Mucosa of descending colon (tissue), 3 donors: Measurements from ENCODE around the gene CHRM2. TPM values are rescaled to one million over a fixed set of nuclear protein-coding genes. Genes with fewer than 3 reads are reported as not detected.

Experiments used
- ATAC-seq: fragments of 200-7000 bp; cut with Tn5 transposase; one replicate; pipeline ENCODE4 v1.9.1; 2020; ENCODE audit warnings: mild to moderate bottlenecking, moderate library complexity
- DNase-seq, 3 donors: peaks; one replicate each; pipeline ENCODE4 v3.0.0-alpha.2; 2020
- H3K36me3 ChIP-seq: fragments of 200-600 bp; one replicate; pipeline ENCODE4 v1.8.0; 2021; ENCODE audit warnings: low read depth, mild to moderate bottlenecking
- H3K4me1 ChIP-seq: fragments of 200-600 bp; one replicate; pipeline ENCODE4 v1.8.0; 2021; ENCODE audit warnings: low read depth, mild to moderate bottlenecking
- H3K4me3 ChIP-seq: fragments of 200-600 bp; one replicate; pipeline ENCODE4 v1.8.0; 2021; ENCODE audit warnings: mild to moderate bottlenecking
- H3K9me3 ChIP-seq: fragments of 200-600 bp; one replicate; pipeline ENCODE4 v1.8.0; 2021; ENCODE audit warnings: mild to moderate bottlenecking
- intact Hi-C, 2 donors: fragments of 100-400 bp; cut with DNase I in 1 of 2; cut with micrococcal nuclease in 1 of 2; formaldehyde crosslinking; loops; one replicate each; pipeline versions ENCODE4 v1.11.0 to v1.11.1; 2022; cut with DNase I, micrococcal nuclease
- total RNA-seq, 3 donors: library from RNA; stranded (reverse); fragmentation: NEBNext Ultra II Directional in 2 of 3; extraction: Animal tissue kit (Norgen Biotek cat#: 25700) in 2 of 3; gene quantifications; one replicate each; pipeline versions ENCODE4 v1.2.1 to v1.2.4, GENCODE V29; 2021 to 2023
- TF ChIP-seq, protein P1 (sequence below): fragments of 200-600 bp; IDR thresholded peaks from one replicate; pipeline ENCODE4 v1.8.0; 2022; ENCODE audit warnings: antibody characterized with exemption, mild to moderate bottlenecking
- donor health status: DM: no; HTN: no; CAD: no; lungs with moderate emphysema.
- donor health status: DM: no; HTN: no; CAD: no.
- donor health status: DM: no; HTN: yes; CAD: no.

CHRM2 gene
- total RNA-seq, 3 donors from 2014 or later, result 1.4 to 84.0 (median 7.4) TPM

GRCh38 chr7:136897676-136898075 lies 29.2 kb downstream of the CHRM2 start:
- Histone ChIP-seq H3K9me3 (no peaks in the 10 kb centered on the region), H3K4me1 (no peaks in the 10 kb centered on the region), H3K36me3 (no peaks in the 10 kb centered on the region), H3K4me3 (no peak overlapping the region)
- ATAC-seq, result no peak
- TF ChIP-seq, protein P1, sequence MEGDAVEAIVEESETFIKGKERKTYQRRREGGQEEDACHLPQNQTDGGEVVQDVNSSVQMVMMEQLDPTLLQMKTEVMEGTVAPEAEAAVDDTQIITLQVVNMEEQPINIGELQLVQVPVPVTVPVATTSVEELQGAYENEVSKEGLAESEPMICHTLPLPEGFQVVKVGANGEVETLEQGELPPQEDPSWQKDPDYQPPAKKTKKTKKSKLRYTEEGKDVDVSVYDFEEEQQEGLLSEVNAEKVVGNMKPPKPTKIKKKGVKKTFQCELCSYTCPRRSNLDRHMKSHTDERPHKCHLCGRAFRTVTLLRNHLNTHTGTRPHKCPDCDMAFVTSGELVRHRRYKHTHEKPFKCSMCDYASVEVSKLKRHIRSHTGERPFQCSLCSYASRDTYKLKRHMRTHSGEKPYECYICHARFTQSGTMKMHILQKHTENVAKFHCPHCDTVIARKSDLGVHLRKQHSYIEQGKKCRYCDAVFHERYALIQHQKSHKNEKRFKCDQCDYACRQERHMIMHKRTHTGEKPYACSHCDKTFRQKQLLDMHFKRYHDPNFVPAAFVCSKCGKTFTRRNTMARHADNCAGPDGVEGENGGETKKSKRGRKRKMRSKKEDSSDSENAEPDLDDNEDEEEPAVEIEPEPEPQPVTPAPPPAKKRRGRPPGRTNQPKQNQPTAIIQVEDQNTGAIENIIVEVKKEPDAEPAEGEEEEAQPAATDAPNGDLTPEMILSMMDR, result no peak
- intact Hi-C loops, result no loop called here
- DNase-seq, result no peak

DNA sequence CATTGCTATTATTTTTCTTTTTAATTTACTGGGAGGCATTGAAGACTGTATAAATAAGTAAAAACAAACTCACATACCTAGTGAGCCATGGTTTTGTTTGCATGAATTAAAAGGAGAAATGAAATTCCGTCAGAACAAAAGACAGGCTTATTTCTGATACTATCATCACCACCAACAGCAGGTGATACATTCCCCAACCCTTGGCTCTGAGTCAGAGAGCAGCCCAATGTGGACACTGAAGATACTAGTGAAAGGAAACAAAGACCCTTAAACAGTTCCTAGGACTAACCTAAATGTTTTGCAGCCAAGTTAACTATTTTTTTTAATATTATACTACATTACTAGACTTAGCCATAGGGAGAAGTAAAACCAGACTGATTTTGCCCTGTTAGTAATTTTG lies 31.6 kb downstream of the CHRM2 start:
- DNase-seq, result no peak
- TF ChIP-seq, protein P1, result no peak
- no peak overlapping the region for H3K4me3 ChIP-seq
- no peaks in the 10 kb centered on the region for H3K4me1 ChIP-seq
- intact Hi-C loops, result no loop called here
- H3K36me3 ChIP-seq, result no peaks in the 10 kb centered on the region
- no peak for ATAC-seq
- H3K9me3 ChIP-seq, result no peaks in the 10 kb centered on the region

- Histone ChIP-seq H3K9me3 (no peaks in the 10 kb centered on the region), H3K4me1 (no peaks in the 10 kb centered on the region), H3K4me3 (no peak overlapping the region), H3K36me3 (no peaks in the 10 kb centered on the region)
- ATAC-seq (no peak), DNase-seq (no peak)
- intact Hi-C loops, result no loop called here
- TF ChIP-seq, protein P1, result no peak
These were observed 42.3 kb downstream of the CHRM2 start for GRCh38 chr7:136910771-136911170.

DNA sequence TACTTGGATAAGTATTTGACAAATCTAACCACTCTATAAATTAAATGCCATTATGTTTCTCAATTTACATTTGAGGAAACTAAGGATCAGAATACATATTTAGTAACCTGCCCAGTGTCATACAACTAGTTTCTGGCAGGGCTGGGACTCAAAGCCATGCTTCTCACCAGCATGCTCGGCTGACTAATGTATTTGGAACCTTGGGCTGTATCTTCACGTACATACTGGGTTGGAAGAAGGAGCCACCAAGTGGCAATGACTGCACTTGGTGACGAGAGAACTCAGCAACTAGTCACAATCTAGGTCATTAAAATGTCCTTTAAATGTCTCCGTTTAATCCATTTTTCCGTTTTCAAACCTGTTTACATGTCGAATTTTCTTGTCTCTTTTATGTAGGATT lies 42.9 kb downstream of the CHRM2 start:
- TF ChIP-seq, protein P1, result no peak
- no peaks in the 10 kb centered on the region for H3K9me3 ChIP-seq
- H3K4me1 ChIP-seq, result no peaks in the 10 kb centered on the region
- H3K36me3 ChIP-seq, result no peaks in the 10 kb centered on the region
- no peak for ATAC-seq
- DNase-seq, result no peak
- intact Hi-C loops, result no loop called here
- no peak overlapping the region for H3K4me3 ChIP-seq

DNA sequence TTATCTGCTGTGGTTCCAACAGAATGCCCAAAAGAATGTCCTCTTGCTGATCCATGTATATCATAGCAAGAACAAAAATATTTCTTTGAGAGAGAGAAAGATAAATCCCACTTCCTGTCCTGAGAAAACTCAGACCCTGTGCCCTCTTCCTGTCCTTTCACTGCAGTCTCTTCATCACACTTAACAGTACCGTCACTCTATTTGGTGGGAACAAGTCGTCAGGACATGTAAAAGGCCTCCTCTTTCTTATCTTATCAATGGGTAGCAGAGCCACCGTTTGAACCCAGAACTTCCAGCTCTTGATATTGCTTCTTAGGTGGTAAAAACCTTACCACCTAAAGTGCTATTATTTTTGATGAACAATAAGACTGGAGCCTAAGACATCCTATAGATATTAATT lies 43.9 kb downstream of the CHRM2 start:
- Histone ChIP-seq H3K9me3 (no peaks in the 10 kb centered on the region), H3K36me3 (no peaks in the 10 kb centered on the region), H3K4me1 (no peaks in the 10 kb centered on the region), H3K4me3 (no peak overlapping the region)
- DNase-seq, result no peak
- TF ChIP-seq, protein P1, result no peak
- no peak for ATAC-seq
- intact Hi-C loops, result no loop called here

DNA sequence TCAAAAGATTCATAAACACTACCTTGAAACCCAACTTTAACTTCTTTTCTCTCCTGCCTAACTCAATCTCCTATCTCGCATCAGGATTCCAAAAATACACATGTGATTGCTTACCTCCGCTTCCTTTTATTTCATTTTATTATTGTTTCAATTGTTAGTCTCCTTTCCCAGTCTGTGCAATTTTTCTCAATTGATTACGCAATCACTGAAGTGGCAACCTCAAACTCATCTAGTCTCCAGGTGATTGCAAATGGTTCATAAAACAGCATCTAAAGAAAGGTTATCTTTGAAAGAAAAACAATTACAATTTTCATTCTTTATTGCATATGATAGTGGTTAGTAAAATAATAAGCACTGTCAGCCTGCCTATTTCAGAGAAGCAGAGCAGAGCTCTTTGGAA lies 45.6 kb downstream of the CHRM2 start:
- no peak overlapping the region for H3K4me3 ChIP-seq
- H3K9me3 ChIP-seq, result no peaks in the 10 kb centered on the region
- TF ChIP-seq, protein P1, result no peak
- DNase-seq (no peak), ATAC-seq (no peak)
- H3K4me1 ChIP-seq, result no peaks in the 10 kb centered on the region
- intact Hi-C loops, result no loop called here
- H3K36me3 ChIP-seq, result no peaks in the 10 kb centered on the region
